IMR-90 (cell line): ENCODE data around the gene LRRC10. TPM values are rescaled to one million over a fixed set of nuclear protein-coding genes. Genes with fewer than 3 reads are reported as not detected.

ENCODE experiments used
- ATAC-seq: fragments of 200-7000 bp; cut with Tn5 transposase; 2 replicates; pipeline ENCODE4 v1.9.1; 2020; ENCODE audit warnings: low read depth, mild to moderate bottlenecking, moderate library complexity
- BruUV-seq: library from RNA; stranded (reverse); fragments of 400-500 nt; replicated peaks from 2 replicates; lab custom pipeline; 2021; lab: Mats Ljungman, UMichigan
- CTCF ChIA-PET: fragments of 300-600 bp; formaldehyde crosslinking; extraction: SDS; loops from one replicate; lab custom pipeline; 2021; ENCODE audit warnings: antibody characterized with exemption; lab: Yijun Ruan, JAX
- POLR2A ChIA-PET: fragments of 300-600 bp; sonication (Branson Sonifier 250); formaldehyde crosslinking; loops from one replicate; lab custom pipeline; 2022; ENCODE audit warnings: antibody characterized with exemption; ENCODE audit not compliant: unreplicated experiment; lab: Charles Lee
- DNase-seq: peaks from one replicate; pipeline ENCODE4 v3.0.0; 2013
- H2AFZ ChIP-seq: replicated peaks from 2 replicates; pipeline ENCODE3; 2013; ENCODE audit warnings: low read length, mild to moderate bottlenecking; ENCODE audit not compliant: poor library complexity
- H2AK5ac ChIP-seq: 2 replicates; pipeline ENCODE4 v1.6.1; 2013; ENCODE audit warnings: low read depth, low read length, inconsistent platforms
- H2AK9ac ChIP-seq: replicated peaks from 2 replicates; pipeline ENCODE3; 2013; ENCODE audit warnings: mild to moderate bottlenecking, low read depth, low read length, moderate library complexity; ENCODE audit not compliant: poor library complexity
- H2BK120ac ChIP-seq: 2 replicates; pipeline ENCODE4 v1.6.1; 2013; ENCODE audit warnings: low read depth, low read length, inconsistent platforms
- H2BK15ac ChIP-seq: 3 replicates; pipeline ENCODE4 v1.6.1; 2013; ENCODE audit warnings: low read depth, low read length, inconsistent platforms
- H2BK20ac ChIP-seq: 2 replicates; pipeline ENCODE4 v1.6.1; 2013; ENCODE audit warnings: low read depth, mild to moderate bottlenecking, inconsistent platforms, low read length, moderate library complexity
- H2BK5ac ChIP-seq: 2 replicates; pipeline ENCODE4 v1.6.1; 2013; ENCODE audit warnings: mild to moderate bottlenecking, low read depth, low read length, inconsistent platforms; ENCODE audit not compliant: poor library complexity, severe bottlenecking
- H3K14ac ChIP-seq: replicated peaks from 2 replicates; pipeline ENCODE4 v1.6.1; 2013; ENCODE audit warnings: low read depth, low read length, inconsistent platforms
- H3K18ac ChIP-seq: 2 replicates; pipeline ENCODE4 v1.6.1; 2013; ENCODE audit warnings: low read depth, low read length, control low read depth
- H3K23ac ChIP-seq: 2 replicates; pipeline ENCODE4 v1.6.1; 2013; ENCODE audit warnings: low read depth, low read length, inconsistent platforms
- H3K27ac ChIP-seq: 2 replicates; pipeline ENCODE4 v1.5.1; 2013; ENCODE audit warnings: mild to moderate bottlenecking, control low read depth, low read length; ENCODE audit not compliant: insufficient read depth
- H3K27me3 ChIP-seq: 2 replicates; pipeline ENCODE4 v1.6.1; 2013; ENCODE audit warnings: low read length; ENCODE audit not compliant: control insufficient read depth, insufficient read depth
- H3K36me3 ChIP-seq: 2 replicates; pipeline ENCODE4 v1.6.1; 2013; ENCODE audit warnings: low read length, mixed read lengths; ENCODE audit not compliant: control insufficient read depth, insufficient read depth
- H3K4ac ChIP-seq: 2 replicates; pipeline ENCODE4 v1.6.1; 2013; ENCODE audit warnings: low read depth, low read length, inconsistent platforms
- H3K4me1 ChIP-seq: 2 replicates; pipeline ENCODE4 v1.6.1; 2013; ENCODE audit warnings: low read length, mixed read lengths; ENCODE audit not compliant: control insufficient read depth, insufficient read depth
- H3K4me2 ChIP-seq: 2 replicates; pipeline ENCODE4 v1.6.1; 2013; ENCODE audit warnings: low read depth, mild to moderate bottlenecking, control low read depth, low read length, moderate library complexity
- H3K4me3 ChIP-seq: 2 replicates; pipeline ENCODE4 v1.5.1; 2013; ENCODE audit warnings: low read depth, mild to moderate bottlenecking, control low read depth, low read length, moderate library complexity; ENCODE audit not compliant: insufficient read depth
- H3K56ac ChIP-seq: 2 replicates; pipeline ENCODE4 v1.6.1; 2013; ENCODE audit warnings: low read length, inconsistent platforms; ENCODE audit not compliant: insufficient read depth; ENCODE audit errors: extremely low read depth
- H3K79me1 ChIP-seq, 2 experiments: 2 replicates each; pipeline ENCODE4 v1.6.1; 2013; ENCODE audit warnings: low read length in 2 of 2, inconsistent platforms in 1 of 2, low read depth in 1 of 2
- H3K9ac ChIP-seq: 2 replicates; pipeline ENCODE4 v1.6.1; 2013; ENCODE audit warnings: low read depth, low read length, control low read depth
- H3K9me1 ChIP-seq: 2 replicates; pipeline ENCODE4 v1.6.1; 2013; ENCODE audit warnings: low read length, inconsistent platforms; ENCODE audit not compliant: insufficient read depth
- H3K9me3 ChIP-seq: 2 replicates; pipeline ENCODE4 v1.6.1; 2013; ENCODE audit warnings: low read length; ENCODE audit not compliant: control insufficient read depth, insufficient read depth
- H4K20me1 ChIP-seq: 2 replicates; pipeline ENCODE4 v1.6.1; 2013; ENCODE audit warnings: low read length, inconsistent platforms; ENCODE audit not compliant: insufficient read depth
- H4K5ac ChIP-seq: 2 replicates; pipeline ENCODE4 v1.6.1; 2013; ENCODE audit warnings: mild to moderate bottlenecking, low read depth, low read length, control low read depth
- H4K8ac ChIP-seq, 2 experiments: 2 replicates each; pipeline ENCODE4 v1.6.1; 2013; ENCODE audit warnings: low read depth in 2 of 2, low read length in 2 of 2, control low read depth in 1 of 2, inconsistent platforms in 1 of 2
- H4K91ac ChIP-seq: 2 replicates; pipeline ENCODE4 v1.6.1; 2013; ENCODE audit warnings: low read depth, low read length, inconsistent platforms; ENCODE audit not compliant: insufficient read depth
- BHLHE40 ChIP-seq: fragments of 150-350 bp; IDR thresholded peaks from 2 replicates; pipeline ENCODE4 v1.6.1; 2016; ENCODE audit warnings: mild to moderate bottlenecking, low read depth, low read length
- CEBPB ChIP-seq: IDR thresholded peaks from 2 replicates; pipeline ENCODE4 v1.6.1; 2012; ENCODE audit warnings: low read depth, low read length, improper control_type of control experiment
- CHD1 ChIP-seq: IDR thresholded peaks from 2 replicates; pipeline ENCODE4 v1.6.1; 2012; ENCODE audit warnings: low read depth, low read length, improper control_type of control experiment
- FOS ChIP-seq: fragments of 150-350 bp; IDR thresholded peaks from 2 replicates; pipeline ENCODE4 v1.6.1; 2016; ENCODE audit warnings: low read depth, low read length
- MAFK ChIP-seq: IDR thresholded peaks from 2 replicates; pipeline ENCODE4 v1.6.1; 2012; ENCODE audit warnings: low read depth, low read length, improper control_type of control experiment
- MAZ ChIP-seq: IDR thresholded peaks from 2 replicates; pipeline ENCODE4 v1.6.1; 2012; ENCODE audit warnings: low read depth, mild to moderate bottlenecking, low read length, improper control_type of control experiment, moderate library complexity, borderline replicate concordance
- MXI1 ChIP-seq: IDR thresholded peaks from 2 replicates; pipeline ENCODE4 v1.6.1; 2012; ENCODE audit warnings: low read depth, mild to moderate bottlenecking, low read length, moderate library complexity, borderline replicate concordance
- NFE2L2 ChIP-seq: fragments of 150-350 bp; IDR thresholded peaks from 2 replicates; pipeline ENCODE4 v1.6.1; 2016; ENCODE audit warnings: low read depth, mild to moderate bottlenecking, low read length
- POLR2A ChIP-seq: IDR thresholded peaks from 2 replicates; pipeline ENCODE4 v1.6.1; 2012; ENCODE audit warnings: mild to moderate bottlenecking, low read depth, low read length
- RAD21 ChIP-seq: IDR thresholded peaks from 2 replicates; pipeline ENCODE4 v1.6.1; 2012; ENCODE audit warnings: low read length, improper control_type of control experiment
- RCOR1 ChIP-seq: IDR thresholded peaks from 2 replicates; pipeline ENCODE4 v1.6.1; 2012; ENCODE audit warnings: mild to moderate bottlenecking, low read length, improper control_type of control experiment; ENCODE audit not compliant: insufficient replicate concordance
- RFX5 ChIP-seq: IDR thresholded peaks from 2 replicates; pipeline ENCODE4 v1.8.0; 2012; ENCODE audit warnings: low read depth, mild to moderate bottlenecking, low read length, moderate library complexity
- SMC3 ChIP-seq: fragments of 150-350 bp; IDR thresholded peaks from 2 replicates; pipeline ENCODE4 v1.6.1; 2016; ENCODE audit warnings: low read depth, mild to moderate bottlenecking, antibody characterized with exemption, low read length, moderate library complexity
- WGBS, 2 experiments: methylation state at CpG; one replicate each; pipeline versions ENCODE4 v1.1.5 to v1.1.7; 2013; ENCODE audit warnings: missing lambda C conversion rate in 2 of 2; ENCODE audit not compliant: insufficient read length in 1 of 2; ENCODE audit errors: extremely low coverage in 2 of 2; 5-methylcytosine and 5-hydroxymethylcytosine counted together
- dilution Hi-C: fragments of 300-500 bp; cut with HindIII; formaldehyde crosslinking; loops from one replicate; pipeline ENCODE4 v1.14.3; 2018; ENCODE audit warnings: low sequenced_read_pairs; ENCODE audit not compliant: unreplicated experiment
- in situ Hi-C: fragments of 300-500 bp; cut with MboI; formaldehyde crosslinking; loops from 3 replicates; pipeline ENCODE4 v1.14.3; 2019; ENCODE audit warnings: low sequenced_read_pairs, inconsistent platforms, mixed read lengths
- intact Hi-C: fragments of 100-400 bp; cut with micrococcal nuclease; formaldehyde crosslinking; loops from 2 replicates; pipeline ENCODE4 v1.10.0; 2022
- polyA plus RNA-seq, 3 experiments: library from polyadenylated mRNA; depleted of rRNA; stranded (reverse); fragments of >200 nt; gene quantifications; 2 replicates each; pipeline ENCODE4 v1.2.3, GENCODE V29; 2012; ENCODE audit warnings: low replicate concordance in 1 of 3
- total RNA-seq: library from RNA; depleted of rRNA; stranded (reverse); fragments of >200 nt; gene quantifications from 2 replicates; pipeline ENCODE4 v1.2.3, GENCODE V29; 2012
- TF ChIP-seq, protein P1 (sequence below): fragments of 150-350 bp; IDR thresholded peaks from 2 replicates; pipeline ENCODE4 v1.6.1; 2017; ENCODE audit warnings: mild to moderate bottlenecking, antibody characterized with exemption, low read length, low read depth
- TF ChIP-seq, protein P2 (sequence below): conservative IDR thresholded peaks from 2 replicates; pipeline ENCODE4 v1.5.1; 2012; ENCODE audit warnings: mild to moderate bottlenecking, low read depth, low read length, improper control_type of control experiment
- TF ChIP-seq, protein P3 (sequence below): fragments of 150-350 bp; IDR thresholded peaks from 2 replicates; pipeline ENCODE4 v1.6.1; 2016; ENCODE audit warnings: low read depth, mild to moderate bottlenecking, low read length, moderate library complexity, borderline replicate concordance

LRRC10 gene
- total and polyA plus RNA-seq, 2 of the 4 experiments (the other 2 are of a cell fraction) = not detected

- Histone ChIP-seq H3K27me3 (peaks cover 24% of the 10 kb centered on the region), H3K23ac (no peak overlapping the region), H2BK5ac (no peak overlapping the region), H3K79me1 (no peaks in the 10 kb centered on the region), H3K4ac (no peak overlapping the region), H2AK5ac (no peak overlapping the region), H2BK20ac (no peak overlapping the region), H3K18ac (no peak overlapping the region), H4K8ac (no peak overlapping the region), H3K56ac (no peak overlapping the region), H3K4me3 (no peak overlapping the region), H2AK9ac (no peak overlapping the region), H2BK120ac (no peak overlapping the region), H3K27ac (no peak overlapping the region), H3K9me1 (no peaks in the 10 kb centered on the region), H2AFZ (no peak overlapping the region), H3K14ac (no peak overlapping the region), H3K9ac (no peak overlapping the region), H4K5ac (no peak overlapping the region), H3K9me3 (no peaks in the 10 kb centered on the region), H4K20me1 (no peaks in the 10 kb centered on the region), H4K91ac (no peak overlapping the region), H3K4me2 (no peak overlapping the region), H3K4me1 (no peaks in the 10 kb centered on the region), H3K36me3 (no peaks in the 10 kb centered on the region), H2BK15ac (no peak overlapping the region)
- dilution Hi-C loops (no loop called here), intact Hi-C loops (no loop called here), in situ Hi-C loops (no loop called here)
- no TSS peak for BruUV-seq
- ATAC-seq (no peak), DNase-seq (no peak)
- ChIA-PET CTCF (interaction anchor here (0.8 kb wide), 1 partner anchor 12 kb away, joined by 3 read pairs; no protein-coding TSS in a partner anchor), POLR2A (no interaction called here)
- no CpG with 5 or more reads among the region's 6 CpGs for WGBS, 2 experiments
- TF ChIP-seq FOS (no peak), NFE2L2 (no peak), BHLHE40 (no peak), RAD21 (no peak), CEBPB (no peak), MAZ (no peak), SMC3 (no peak), POLR2A (no peak), CHD1 (no peak), MAFK (no peak), RFX5 (no peak), RCOR1 (no peak), MXI1 (no peak)
- TF ChIP-seq, protein P1, sequence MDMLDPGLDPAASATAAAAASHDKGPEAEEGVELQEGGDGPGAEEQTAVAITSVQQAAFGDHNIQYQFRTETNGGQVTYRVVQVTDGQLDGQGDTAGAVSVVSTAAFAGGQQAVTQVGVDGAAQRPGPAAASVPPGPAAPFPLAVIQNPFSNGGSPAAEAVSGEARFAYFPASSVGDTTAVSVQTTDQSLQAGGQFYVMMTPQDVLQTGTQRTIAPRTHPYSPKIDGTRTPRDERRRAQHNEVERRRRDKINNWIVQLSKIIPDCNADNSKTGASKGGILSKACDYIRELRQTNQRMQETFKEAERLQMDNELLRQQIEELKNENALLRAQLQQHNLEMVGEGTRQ = no peak
- TF ChIP-seq, protein P2, sequence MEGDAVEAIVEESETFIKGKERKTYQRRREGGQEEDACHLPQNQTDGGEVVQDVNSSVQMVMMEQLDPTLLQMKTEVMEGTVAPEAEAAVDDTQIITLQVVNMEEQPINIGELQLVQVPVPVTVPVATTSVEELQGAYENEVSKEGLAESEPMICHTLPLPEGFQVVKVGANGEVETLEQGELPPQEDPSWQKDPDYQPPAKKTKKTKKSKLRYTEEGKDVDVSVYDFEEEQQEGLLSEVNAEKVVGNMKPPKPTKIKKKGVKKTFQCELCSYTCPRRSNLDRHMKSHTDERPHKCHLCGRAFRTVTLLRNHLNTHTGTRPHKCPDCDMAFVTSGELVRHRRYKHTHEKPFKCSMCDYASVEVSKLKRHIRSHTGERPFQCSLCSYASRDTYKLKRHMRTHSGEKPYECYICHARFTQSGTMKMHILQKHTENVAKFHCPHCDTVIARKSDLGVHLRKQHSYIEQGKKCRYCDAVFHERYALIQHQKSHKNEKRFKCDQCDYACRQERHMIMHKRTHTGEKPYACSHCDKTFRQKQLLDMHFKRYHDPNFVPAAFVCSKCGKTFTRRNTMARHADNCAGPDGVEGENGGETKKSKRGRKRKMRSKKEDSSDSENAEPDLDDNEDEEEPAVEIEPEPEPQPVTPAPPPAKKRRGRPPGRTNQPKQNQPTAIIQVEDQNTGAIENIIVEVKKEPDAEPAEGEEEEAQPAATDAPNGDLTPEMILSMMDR = no peak
- TF ChIP-seq, protein P3, sequence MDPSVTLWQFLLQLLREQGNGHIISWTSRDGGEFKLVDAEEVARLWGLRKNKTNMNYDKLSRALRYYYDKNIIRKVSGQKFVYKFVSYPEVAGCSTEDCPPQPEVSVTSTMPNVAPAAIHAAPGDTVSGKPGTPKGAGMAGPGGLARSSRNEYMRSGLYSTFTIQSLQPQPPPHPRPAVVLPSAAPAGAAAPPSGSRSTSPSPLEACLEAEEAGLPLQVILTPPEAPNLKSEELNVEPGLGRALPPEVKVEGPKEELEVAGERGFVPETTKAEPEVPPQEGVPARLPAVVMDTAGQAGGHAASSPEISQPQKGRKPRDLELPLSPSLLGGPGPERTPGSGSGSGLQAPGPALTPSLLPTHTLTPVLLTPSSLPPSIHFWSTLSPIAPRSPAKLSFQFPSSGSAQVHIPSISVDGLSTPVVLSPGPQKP = no peak
Observed at GRCh38 chr12:69619050-69619449, 8.3 kb upstream of the LRRC10 start.
